ENCODE results near the gene DMRTC2. TPM values are rescaled to one million over a fixed set of nuclear protein-coding genes. Genes with fewer than 3 reads are reported as not detected.

Gene DMRTC2
- total and polyA plus RNA-seq, 2 of the 13 experiments (the other 11 are each of a cell fraction or from before 2014, with no cell fraction given) = not detected

DNA sequence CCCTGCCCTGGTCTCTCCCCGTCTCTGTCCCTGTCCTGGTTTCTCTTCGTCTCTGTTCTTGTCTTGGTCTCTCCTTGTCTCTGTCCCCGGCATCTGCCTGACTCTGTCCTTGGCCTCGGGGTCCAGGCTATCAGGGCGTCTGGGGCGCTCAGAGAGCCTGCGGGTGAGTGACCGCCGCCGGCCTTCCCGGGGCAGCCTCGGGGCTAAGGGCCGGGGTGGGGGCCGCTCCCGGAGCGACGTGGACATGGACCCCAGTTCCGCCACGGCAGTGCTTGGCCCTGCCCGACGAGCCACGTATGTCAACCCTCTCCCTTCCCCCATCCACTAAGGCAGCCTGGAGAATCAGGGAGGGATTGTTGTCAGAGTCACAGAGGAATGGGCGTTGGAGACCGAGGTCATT lies 53.0 kb downstream of the DMRTC2 start:
- Histone ChIP-seq H2AFZ (ENCODE audit: low read length) (no peak overlapping the region), H4K20me1 (ENCODE audit: insufficient read depth, low read length) (no peaks in the 10 kb centered on the region), H3K4me3 (replicated peaks in 1 of 3; ENCODE audit: insufficient read depth in 1 of 3, low read depth in 2 of 3, low read length in 3 of 3) (no peak overlapping the region), H3K9ac (ENCODE audit: insufficient read depth, low read depth, low read length) (no peak overlapping the region), H3K36me3 (replicated peaks in 1 of 2; ENCODE audit: control insufficient read depth in 1 of 2, insufficient read depth in 2 of 2, low read length in 2 of 2) (peaks cover 26 to 35% of the 10 kb centered on the region in 2 experiments), H3K4me1 (ENCODE audit: insufficient read depth, low read length) (peaks cover 5% of the 10 kb centered on the region), H3K27ac (ENCODE audit: extremely low read length, insufficient read depth, low read length) (no peak overlapping the region), H3K4me2 (ENCODE audit: low read depth, low read length) (no peak overlapping the region), H3K27me3 (ENCODE audit: control insufficient read depth in 1 of 2, insufficient read depth in 2 of 2, low read length in 2 of 2) (no peaks in the 10 kb centered on the region), H3K9me3 (ENCODE audit: low read length) (no peaks in the 10 kb centered on the region), H3K79me2 (ENCODE audit: insufficient read depth, low read length) (no peaks in the 10 kb centered on the region)
- ATAC-seq (no peak), FAIRE-seq (no peak), DNase-seq (ENCODE audit: low spot score) (no peak)
- in situ Hi-C loops (cut with HindIII; ENCODE audit: extremely low pct_ligation_motif_present, low pct_unique_long_range_greater_than_20kb) = no loop called here
- intact Hi-C loops (cut with micrococcal nuclease; ENCODE audit: unreplicated experiment) = no loop called here
- ChIA-PET POLR2A (no interaction called here), CTCF (ENCODE audit: low intra/inter-chr PET ratio, low total read pairs) (no interaction called here)
- TSS peak; percentile 53 for BruUV-seq (replicated peaks)
- WGBS (ENCODE audit: low lambda C conversion rate) = 97% methylated on average over 17 of the region's 24 CpGs
- TF ChIP-seq, protein P1, sequence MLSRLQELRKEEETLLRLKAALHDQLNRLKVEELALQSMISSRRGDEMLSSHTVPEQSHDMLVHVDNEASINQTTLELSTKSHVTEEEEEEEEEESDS (CRISPR knock-in tag; IDR thresholded peaks at IDR 0.05; ENCODE audit: borderline replicate concordance) = no peak
- TF ChIP-seq RBFOX2 (IDR thresholded peaks at IDR 0.05; ENCODE audit: low read depth, low read length) (0 out of 2 replicates have a peak, but pooled peaks have one; percentile 24), ZNF138 (CRISPR knock-in tag; IDR thresholded peaks at IDR 0.05; ENCODE audit: low read depth) (no peak)

DNA sequence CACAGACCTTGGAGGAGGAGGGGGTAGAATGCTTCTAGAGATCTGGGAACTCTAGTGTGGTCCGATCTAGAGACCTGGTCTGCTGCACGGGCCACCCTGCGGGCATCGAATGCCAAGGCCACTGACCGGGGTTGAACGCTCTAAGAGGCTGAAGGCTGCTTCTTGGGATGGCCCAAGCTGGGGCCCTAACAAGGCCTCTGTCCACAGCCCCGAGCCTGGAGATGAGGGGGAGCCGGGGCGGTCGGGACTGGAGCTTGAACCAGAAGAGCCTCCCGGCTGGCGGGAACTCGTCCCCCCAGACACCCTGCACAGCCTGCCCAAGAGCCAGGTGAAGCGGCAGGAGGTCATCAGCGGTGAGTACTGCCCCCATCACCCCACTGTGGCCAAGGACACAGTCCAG lies 53.4 kb downstream of the DMRTC2 start:
- Histone ChIP-seq H3K27me3 (ENCODE audit: control insufficient read depth in 1 of 2, insufficient read depth in 2 of 2, low read length in 2 of 2) (no peaks in the 10 kb centered on the region), H3K27ac (ENCODE audit: extremely low read length, insufficient read depth, low read length) (no peak overlapping the region), H3K4me1 (ENCODE audit: insufficient read depth, low read length) (peaks cover 7% of the 10 kb centered on the region), H3K79me2 (ENCODE audit: insufficient read depth, low read length) (no peaks in the 10 kb centered on the region), H4K20me1 (ENCODE audit: insufficient read depth, low read length) (no peaks in the 10 kb centered on the region), H3K9me3 (ENCODE audit: low read length) (no peaks in the 10 kb centered on the region), H3K4me2 (ENCODE audit: low read depth, low read length) (no peak overlapping the region), H3K4me3 (replicated peaks in 1 of 3; ENCODE audit: insufficient read depth in 1 of 3, low read depth in 2 of 3, low read length in 3 of 3) (no peak overlapping the region), H3K9ac (ENCODE audit: insufficient read depth, low read depth, low read length) (no peak overlapping the region), H2AFZ (ENCODE audit: low read length) (no peak overlapping the region), H3K36me3 (replicated peaks in 1 of 2; ENCODE audit: control insufficient read depth in 1 of 2, insufficient read depth in 2 of 2, low read length in 2 of 2) (peaks cover 27 to 39% of the 10 kb centered on the region in 2 experiments)
- no peak for TF ChIP-seq MED8 (CRISPR knock-in tag; IDR thresholded peaks at IDR 0.05; ENCODE audit: insufficient replicate concordance)
- 0 out of 2 replicates have a peak, but pooled peaks have one; percentile 30 for TF ChIP-seq RBFOX2 (IDR thresholded peaks at IDR 0.05; ENCODE audit: low read depth, low read length)
- ATAC-seq (no peak), FAIRE-seq (no peak), DNase-seq (ENCODE audit: low spot score) (no peak)
- in situ Hi-C loops (cut with HindIII; ENCODE audit: extremely low pct_ligation_motif_present, low pct_unique_long_range_greater_than_20kb) = no loop called here
- CTCF ChIA-PET (ENCODE audit: low intra/inter-chr PET ratio, low total read pairs) = no interaction called here
- POLR2A ChIA-PET = no interaction called here
- 100% methylated on average over 1 of the region's 15 CpGs for WGBS (ENCODE audit: low lambda C conversion rate)
- no TSS peak for BruUV-seq (replicated peaks)
- intact Hi-C loops (cut with micrococcal nuclease; ENCODE audit: unreplicated experiment) = no loop called here

Small RNA genes lying within 50 kb of the gene (microRNA-seq; reads per million reads assigned to microRNA genes)
- gene MIR6797 = 0.85 reads per million

Small RNA genes lying within 50 kb of the gene (small RNA-seq; reads per million reads assigned to genes)
- 0 reads per million in 3 experiments for gene MIR6797 (ENCODE audit: insufficient read depth in 2 of 3, insufficient read length in 3 of 3, low read depth in 2 of 3, low replicate concordance in 1 of 3)

Other genes with a start within 250 kb of the DMRTC2 start
- gene CEACAM4, start 218.0 kb upstream of the DMRTC2 start, total RNA-seq (2016; rRNA removed; fragmentation: Illumina TruSeq; extraction: Trizol) = not detected in 2 replicates
- not detected in 2 replicates for gene CEACAM4, start 218.0 kb upstream of the DMRTC2 start, polyA plus RNA-seq (2011; rRNA removed)
- not detected in 2 replicates for gene CEACAM7, start 156.8 kb upstream of the DMRTC2 start, total RNA-seq (2016; rRNA removed; fragmentation: Illumina TruSeq; extraction: Trizol)
- not detected in 2 replicates for gene CEACAM7, start 156.8 kb upstream of the DMRTC2 start, polyA plus RNA-seq (2011; rRNA removed)
- not detected in 2 replicates for gene CEACAM5, start 136.4 kb upstream of the DMRTC2 start, total RNA-seq (2016; rRNA removed; fragmentation: Illumina TruSeq; extraction: Trizol)
- gene CEACAM5, start 136.4 kb upstream of the DMRTC2 start, polyA plus RNA-seq (2011; rRNA removed) = not detected in 2 replicates
- gene CEACAM6, start 89.5 kb upstream of the DMRTC2 start, total RNA-seq (2016; rRNA removed; fragmentation: Illumina TruSeq; extraction: Trizol) = not detected in 2 replicates
- not detected in 2 replicates for gene CEACAM6, start 89.5 kb upstream of the DMRTC2 start, polyA plus RNA-seq (2011; rRNA removed)
- gene CEACAM3, start 48.5 kb upstream of the DMRTC2 start, total RNA-seq (2016; rRNA removed; fragmentation: Illumina TruSeq; extraction: Trizol) = not detected in 2 replicates
- not detected in 2 replicates for gene CEACAM3, start 48.5 kb upstream of the DMRTC2 start, polyA plus RNA-seq (2011; rRNA removed)
- not detected in 2 replicates for gene LYPD4, start 359 bp upstream of the DMRTC2 start, total RNA-seq (2016; rRNA removed; fragmentation: Illumina TruSeq; extraction: Trizol)
- gene LYPD4, start 359 bp upstream of the DMRTC2 start, polyA plus RNA-seq (2011; rRNA removed) = not detected in 2 replicates
- 4,758 and 5,028 TPM in 2 replicates for gene RPS19, start 15.2 kb downstream of the DMRTC2 start, total RNA-seq (2016; rRNA removed; fragmentation: Illumina TruSeq; extraction: Trizol)
- gene RPS19, start 15.2 kb downstream of the DMRTC2 start, polyA plus RNA-seq (2011; rRNA removed) = 1,633 and 1,983 TPM in 2 replicates
- 0.27 and 0.33 TPM in 2 replicates for gene CD79A, start 32.2 kb downstream of the DMRTC2 start, total RNA-seq (2016; rRNA removed; fragmentation: Illumina TruSeq; extraction: Trizol)
- 0.24 and 0.30 TPM in 2 replicates for gene CD79A, start 32.2 kb downstream of the DMRTC2 start, polyA plus RNA-seq (2011; rRNA removed)
- gene ARHGEF1, start 38.1 kb downstream of the DMRTC2 start, total RNA-seq (2016; rRNA removed; fragmentation: Illumina TruSeq; extraction: Trizol) = 26.2 and 34.7 TPM in 2 replicates
- gene ARHGEF1, start 38.1 kb downstream of the DMRTC2 start, polyA plus RNA-seq (2011; rRNA removed) = 33.1 and 33.7 TPM in 2 replicates
- gene ERFL, start 83.4 kb downstream of the DMRTC2 start, total RNA-seq (2016; rRNA removed; fragmentation: Illumina TruSeq; extraction: Trizol) = not detected in 2 replicates
- not detected in 2 replicates for gene ERFL, start 83.4 kb downstream of the DMRTC2 start, polyA plus RNA-seq (2011; rRNA removed)
- gene RABAC1, start 114.3 kb downstream of the DMRTC2 start, total RNA-seq (2016; rRNA removed; fragmentation: Illumina TruSeq; extraction: Trizol) = 20.7 and 37.4 TPM in 2 replicates
- 74.0 and 91.2 TPM in 2 replicates for gene RABAC1, start 114.3 kb downstream of the DMRTC2 start, polyA plus RNA-seq (2011; rRNA removed)
- gene ATP1A3, start 149.2 kb downstream of the DMRTC2 start, total RNA-seq (2016; rRNA removed; fragmentation: Illumina TruSeq; extraction: Trizol) = 0.04 TPM in 1 of 2 replicates, not detected in the other
- 0.01 TPM in 1 of 2 replicates, not detected in the other for gene ATP1A3, start 149.2 kb downstream of the DMRTC2 start, polyA plus RNA-seq (2011; rRNA removed)
- not detected in 2 replicates for gene GRIK5, start 225.2 kb downstream of the DMRTC2 start, total RNA-seq (2016; rRNA removed; fragmentation: Illumina TruSeq; extraction: Trizol)
- gene GRIK5, start 225.2 kb downstream of the DMRTC2 start, polyA plus RNA-seq (2011; rRNA removed) = 0.05 TPM in 1 of 2 replicates, not detected in the other
- 7.9 and 8.2 TPM in 2 replicates for gene ZNF574, start 231.1 kb downstream of the DMRTC2 start, total RNA-seq (2016; rRNA removed; fragmentation: Illumina TruSeq; extraction: Trizol)
- 7.7 and 9.5 TPM in 2 replicates for gene ZNF574, start 231.1 kb downstream of the DMRTC2 start, polyA plus RNA-seq (2011; rRNA removed)